Colonic mucosa (tissue), 4 donors: ENCODE results near the gene SMO. TPM values are rescaled to one million over a fixed set of nuclear protein-coding genes. Genes with fewer than 3 reads are reported as not detected.

ENCODE experiments used
- DNase-seq: peaks from one replicate; pipeline ENCODE4 v3.0.0-alpha.2; 2020
- H3K27ac ChIP-seq: fragments of 200-600 bp; one replicate; pipeline ENCODE4 v1.8.0; 2021
- H3K27me3 ChIP-seq: fragments of 200-600 bp; one replicate; pipeline ENCODE4 v1.8.0; 2021
- H3K36me3 ChIP-seq: fragments of 200-600 bp; one replicate; pipeline ENCODE4 v1.8.0; 2021
- H3K4me1 ChIP-seq: fragments of 200-600 bp; one replicate; pipeline ENCODE4 v1.8.0; 2021; ENCODE audit warnings: mild to moderate bottlenecking
- H3K4me3 ChIP-seq: fragments of 200-600 bp; one replicate; pipeline ENCODE4 v1.8.0; 2021
- H3K9ac ChIP-seq, 2 donors: one replicate each; pipeline ENCODE4 v1.7.0; 2013; ENCODE audit warnings: control low read depth in 2 of 2, low read depth in 2 of 2, low read length in 2 of 2
- H3K9me3 ChIP-seq: fragments of 200-600 bp; one replicate; pipeline ENCODE4 v1.8.0; 2021
- CTCF ChIP-seq: fragments of 200-600 bp; IDR thresholded peaks from one replicate; pipeline ENCODE4 v1.8.0; 2022; ENCODE audit warnings: antibody characterized with exemption, mild to moderate bottlenecking
- intact Hi-C: fragments of 100-400 bp; cut with DNase I; formaldehyde crosslinking; loops from one replicate; pipeline ENCODE4 v1.14.1; 2022
- total RNA-seq, 2 donors: library from RNA; stranded (reverse); fragmentation: NEBNext Ultra II Directional in 1 of 2; extraction: Animal tissue kit (Norgen Biotek cat#: 25700) in 1 of 2; gene quantifications; one replicate each; pipeline ENCODE4 v1.2.1, GENCODE V29; 2021
- donor health status: healthy.
- donor health status: DM: no; HTN: no; CAD: no.
- donor health status: DM: no; HTN: no; CAD: no.

The SMO gene
- total RNA-seq: 1 to 10 TPM; 1.6 to 3.6 TPM

GRCh38 chr7:129188372-129188891, at the start of gene SMO:
SMO (plus strand) TSS chr7:129188633; CDS start chr7:129189152, 519 bp downstream.
- no peak for TF ChIP-seq CTCF
- peak within 1 kb of the TSS; percentile 51 to 60 for H3K9ac ChIP-seq
- no peaks in the 10 kb centered on the region for H3K36me3 ChIP-seq
- no peaks in the 10 kb centered on the region for H3K4me1 ChIP-seq
- peaks cover 15% of the 10 kb centered on the region for H3K27me3 ChIP-seq
- intact Hi-C loops: no loop called here
- H3K27ac ChIP-seq: no peak within 1 kb of the TSS
- H3K4me3 ChIP-seq: peak within 1 kb of the TSS; percentile 68
- peak; percentile 38 for DNase-seq
- no peaks in the 10 kb centered on the region for H3K9me3 ChIP-seq

GRCh38 chr7:129143724-129144094, 44.7 kb upstream of the SMO start:
- H3K4me1 ChIP-seq: peaks cover 4% of the 10 kb centered on the region
- no peak for DNase-seq
- intact Hi-C loops: no loop called here
- TF ChIP-seq CTCF: no peak
- H3K4me3 ChIP-seq: no peak overlapping the region
- H3K27ac ChIP-seq: no peak overlapping the region
- no peak overlapping the region for H3K9ac ChIP-seq
- H3K27me3 ChIP-seq: no peaks in the 10 kb centered on the region
- H3K36me3 ChIP-seq: no peaks in the 10 kb centered on the region
- no peaks in the 10 kb centered on the region for H3K9me3 ChIP-seq

GRCh38 chr7:129144095-129144833, 44.2 kb upstream of the SMO start, which contains the start of gene TSPAN33:
TSPAN33 (plus strand) TSS chr7:129144707; CDS start chr7:129144981, 274 bp downstream.
- intact Hi-C loops: no loop called here
- H3K4me1 ChIP-seq: peaks cover 4% of the 10 kb centered on the region
- peak; percentile 87 for DNase-seq
- peak within 1 kb of the TSS; percentile 21 to 62 for H3K9ac ChIP-seq
- H3K9me3 ChIP-seq: no peaks in the 10 kb centered on the region
- TF ChIP-seq CTCF: no peak
- H3K36me3 ChIP-seq: no peaks in the 10 kb centered on the region
- no peaks in the 10 kb centered on the region for H3K27me3 ChIP-seq
- peak within 1 kb of the TSS; percentile 65 for H3K4me3 ChIP-seq
- no peak within 1 kb of the TSS for H3K27ac ChIP-seq

GRCh38 chr7:129144834-129145668, 43.4 kb upstream of the SMO start:
- intact Hi-C loops: no loop called here
- no peak for TF ChIP-seq CTCF
- Histone ChIP-seq H3K9ac (peak overlapping the region; percentile 21 to 62), H3K4me3 (peak overlapping the region; percentile 65), H3K27me3 (no peaks in the 10 kb centered on the region), H3K4me1 (peaks cover 4% of the 10 kb centered on the region), H3K9me3 (no peaks in the 10 kb centered on the region), H3K36me3 (no peaks in the 10 kb centered on the region), H3K27ac (no peak overlapping the region)
- no peak for DNase-seq

GRCh38 chr7:129146237-129146979, 42.0 kb upstream of the SMO start:
- no peak for DNase-seq
- Histone ChIP-seq H3K9me3 (no peaks in the 10 kb centered on the region), H3K4me3 (no peak overlapping the region), H3K4me1 (peaks cover 4% of the 10 kb centered on the region), H3K9ac (no peak overlapping the region), H3K27me3 (no peaks in the 10 kb centered on the region), H3K36me3 (no peaks in the 10 kb centered on the region), H3K27ac (peak overlapping the region; percentile 17)
- no peak for TF ChIP-seq CTCF
- intact Hi-C loops: no loop called here
